CD4-positive, alpha-beta T cell treated with Interleukin-6 for 4 hours (primary cell): ENCODE data around the gene PLCXD3.

Source experiments
- DNase-seq: peaks from one replicate; pipeline ENCODE4 v3.0.0-alpha.2; 2020; ENCODE audit warnings: mixed read lengths

Gene PLCXD3

GRCh38 chr5:41412496-41412895 is 97.9 kb downstream of the PLCXD3 start:
- DNase-seq, result no peak

- no peak for DNase-seq
Observed at GRCh38 chr5:41410737-41411136, 99.7 kb downstream of the PLCXD3 start.

DNA sequence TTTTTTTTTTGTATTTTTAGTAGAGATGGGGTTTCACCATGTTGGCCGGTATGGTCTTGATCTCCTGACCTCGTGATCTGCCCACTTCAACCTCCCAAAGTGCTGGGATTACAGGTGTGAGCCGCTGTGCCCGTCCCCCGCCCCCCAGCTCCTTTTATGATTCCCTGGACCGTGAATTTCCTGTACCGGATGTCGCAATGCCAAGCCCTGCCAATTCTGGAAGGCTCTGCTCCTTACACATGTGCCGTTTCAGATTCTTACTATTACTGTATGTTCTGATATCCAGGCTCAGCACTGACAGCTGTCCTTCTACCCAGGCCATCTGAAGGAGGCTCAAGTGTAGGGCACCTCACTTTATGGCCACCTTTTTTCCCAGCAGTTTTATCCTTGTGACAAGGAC is 100.1 kb downstream of the PLCXD3 start:
- DNase-seq, result no peak

- DNase-seq, result no peak
Observed at GRCh38 chr5:41408676-41409443, 101.5 kb downstream of the PLCXD3 start.

DNA sequence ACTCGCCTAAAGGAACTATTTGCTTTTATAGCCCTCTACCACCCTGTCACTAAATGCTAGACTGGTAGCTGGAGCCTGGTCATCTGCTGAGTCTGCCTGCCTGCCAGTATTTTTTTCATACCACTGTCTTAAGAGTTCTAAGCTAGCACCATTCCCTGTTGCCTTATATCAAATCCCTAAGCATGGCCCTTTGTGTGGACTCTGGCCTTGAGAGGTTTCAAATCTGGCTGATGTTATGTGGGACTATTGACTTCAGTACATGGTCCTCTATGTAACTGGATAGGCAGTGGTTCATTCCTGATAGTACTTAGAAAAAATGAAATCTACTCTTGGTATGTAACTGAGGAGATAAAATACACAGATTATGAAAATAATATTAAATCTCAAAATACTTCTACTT is 103.5 kb downstream of the PLCXD3 start:
- DNase-seq, result no peak

- no peak for DNase-seq
Observed at GRCh38 chr5:41406424-41406823, 104.0 kb downstream of the PLCXD3 start.

GRCh38 chr5:41404757-41405156 is 105.6 kb downstream of the PLCXD3 start:
- no peak for DNase-seq

DNA sequence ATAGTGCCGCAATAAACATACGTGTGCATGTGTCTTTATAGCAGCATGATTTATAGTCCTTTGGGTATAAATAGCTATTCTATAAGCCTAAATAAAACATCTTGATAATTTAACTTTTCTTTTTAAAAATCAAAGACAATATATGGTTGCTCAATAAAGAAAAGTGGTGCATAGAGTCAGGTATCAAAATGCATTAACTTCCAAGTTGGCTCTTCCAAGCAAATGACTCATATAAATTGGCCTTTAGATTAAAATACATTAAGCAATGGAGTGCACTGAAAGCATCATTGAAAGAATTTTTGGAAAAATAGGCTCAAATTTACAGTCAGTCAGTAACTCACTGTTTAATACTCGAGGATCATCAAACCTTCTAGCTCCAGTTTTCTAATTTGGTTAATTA is 106.6 kb downstream of the PLCXD3 start:
- DNase-seq, result no peak

DNA sequence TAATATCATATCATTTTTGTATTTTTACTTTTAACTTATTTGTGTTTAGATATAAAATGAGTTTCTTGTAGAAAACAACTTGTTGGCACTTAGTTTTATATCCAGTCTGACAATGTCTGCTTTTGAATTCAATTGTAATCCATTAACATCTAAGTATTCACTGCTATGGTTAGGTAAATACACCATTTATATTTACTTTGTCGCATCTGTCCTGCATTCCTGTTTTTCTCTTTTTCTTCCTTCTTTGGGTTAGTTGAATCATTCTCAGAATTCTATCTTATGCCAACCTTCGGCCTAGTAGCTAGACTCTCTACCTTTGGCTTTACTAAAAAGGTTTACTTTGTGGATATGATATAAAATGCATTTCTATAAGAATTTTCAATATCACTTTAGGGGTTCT is 107.6 kb downstream of the PLCXD3 start:
- DNase-seq, result no peak

DNA sequence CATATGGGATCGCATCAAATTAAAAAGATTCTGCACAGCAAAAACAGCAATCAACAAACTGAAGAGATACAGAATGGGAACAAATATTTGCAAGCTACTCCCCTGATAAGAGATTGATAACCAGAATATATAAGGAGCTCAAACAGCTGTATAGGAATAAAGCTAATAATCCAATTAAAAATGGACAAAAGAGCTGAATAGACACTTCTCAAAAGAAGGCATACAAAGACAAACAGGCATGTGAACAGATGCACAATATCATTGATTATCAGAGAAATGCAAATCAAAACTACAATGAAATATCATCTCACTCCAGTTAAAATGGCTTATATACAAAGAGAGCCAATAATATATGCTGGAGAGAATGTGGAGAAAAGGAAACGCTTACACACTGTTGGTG is 110.6 kb downstream of the PLCXD3 start:
- DNase-seq, result no peak

DNA sequence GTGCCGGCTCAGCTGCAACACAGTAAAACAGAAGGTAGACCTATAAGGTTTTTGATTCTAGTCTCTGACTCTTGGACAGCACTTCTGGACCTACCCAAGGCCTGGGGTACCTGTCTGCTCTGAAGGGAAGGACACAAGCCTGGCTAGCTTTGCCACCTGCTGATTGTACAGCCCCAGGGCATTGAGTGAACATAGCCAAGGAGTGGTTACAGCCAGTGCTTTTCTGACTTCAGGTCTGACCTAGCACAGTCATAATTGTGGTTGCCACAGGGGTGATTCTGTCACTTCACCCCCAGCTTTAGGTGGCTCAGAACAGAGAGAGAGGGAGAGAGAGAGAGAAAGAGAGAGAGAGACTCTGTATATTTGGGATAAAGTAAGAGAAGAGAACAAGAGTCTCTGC is 118.4 kb downstream of the PLCXD3 start:
- no peak for DNase-seq

- DNase-seq, result no peak
Observed at GRCh38 chr5:41374631-41375030, 135.8 kb downstream of the PLCXD3 start.

- no peak for DNase-seq
Observed at GRCh38 chr5:41373230-41373629, 137.2 kb downstream of the PLCXD3 start.

GRCh38 chr5:41371738-41372137 is 138.7 kb downstream of the PLCXD3 start:
- DNase-seq, result no peak

DNA sequence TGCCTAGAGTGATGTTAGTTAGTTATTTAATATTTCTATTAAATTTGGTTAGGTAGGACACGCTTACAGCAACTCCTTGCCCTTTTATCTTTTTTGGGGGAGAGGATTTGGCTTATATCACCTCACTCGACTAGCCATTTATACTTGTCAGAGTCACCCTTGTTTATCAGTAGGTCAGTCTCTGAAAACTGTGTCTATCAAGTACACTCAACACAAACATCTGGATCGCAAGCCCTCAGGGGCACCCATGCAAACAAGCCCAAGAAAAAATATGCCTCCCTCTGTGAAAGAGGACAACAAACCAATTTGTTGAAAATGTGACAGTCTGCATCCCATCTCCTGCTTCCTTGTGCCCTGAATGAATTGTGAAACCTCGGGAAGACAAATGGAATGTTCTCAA is 139.9 kb downstream of the PLCXD3 start:
- DNase-seq, result no peak

GRCh38 chr5:41369799-41370198 is 140.6 kb downstream of the PLCXD3 start:
- no peak for DNase-seq

DNA sequence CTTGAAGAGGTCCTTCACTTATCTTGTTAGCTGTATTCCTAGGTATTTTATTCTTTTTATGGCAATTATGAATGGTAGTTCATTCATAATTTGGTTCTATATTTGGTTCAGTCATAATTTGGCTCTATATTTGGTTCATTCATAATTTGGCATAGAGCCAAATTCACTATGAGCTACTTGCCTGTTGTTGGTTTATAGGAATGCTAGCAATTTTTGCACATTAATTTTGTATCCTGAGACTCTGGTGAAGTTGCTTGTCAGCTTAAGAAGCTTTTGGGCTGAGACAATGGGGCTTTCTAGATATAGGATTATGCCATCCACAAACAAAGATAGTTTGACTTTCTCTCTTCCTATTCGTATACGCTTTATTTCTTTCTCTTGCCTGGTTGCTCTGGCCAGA is 142.2 kb downstream of the PLCXD3 start:
- no peak for DNase-seq

- DNase-seq, result no peak
Observed at GRCh38 chr5:41365369-41365768, 145.0 kb downstream of the PLCXD3 start.

DNA sequence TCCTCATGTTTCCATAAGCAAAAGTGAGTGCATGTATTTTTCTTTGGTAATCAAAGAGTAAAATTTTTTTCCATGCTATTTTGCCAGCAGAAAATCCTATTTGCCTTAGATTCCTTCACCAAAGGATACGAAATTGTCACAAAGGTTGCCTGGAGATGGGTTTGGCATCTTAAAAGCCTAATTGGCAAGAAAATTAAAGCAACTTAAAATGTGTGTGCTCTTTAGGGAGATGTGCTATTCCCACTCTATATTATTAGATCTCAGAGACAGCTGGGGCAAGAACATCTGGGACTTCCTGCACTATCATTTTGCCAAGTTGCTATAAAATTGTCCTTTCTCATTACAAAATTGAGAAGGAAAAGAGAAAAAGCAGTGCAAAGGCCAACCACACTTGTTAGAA is 146.1 kb downstream of the PLCXD3 start:
- no peak for DNase-seq

GRCh38 chr5:41363343-41363986 is 146.9 kb downstream of the PLCXD3 start:
- DNase-seq, result no peak

GRCh38 chr5:41356786-41357185 is 153.6 kb downstream of the PLCXD3 start:
- no peak for DNase-seq

DNA sequence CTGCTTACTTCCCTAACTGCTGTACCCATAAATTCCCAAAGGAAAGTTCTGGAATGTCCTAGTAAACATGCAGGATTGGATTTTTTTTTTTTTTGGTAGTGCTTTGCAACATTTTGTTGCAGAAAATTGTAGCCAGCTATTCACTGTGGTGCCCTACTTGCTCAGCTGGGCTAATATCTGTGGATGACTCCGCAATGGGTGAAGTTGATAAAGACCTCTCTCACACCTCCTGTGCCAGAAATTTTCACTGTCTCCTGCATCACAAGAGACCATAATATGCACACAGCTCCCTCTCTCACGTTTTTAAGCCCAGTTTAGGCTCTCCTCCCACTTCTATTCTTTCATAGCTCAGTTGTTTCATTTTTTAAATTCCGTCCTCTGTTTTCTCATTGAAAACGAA is 160.6 kb downstream of the PLCXD3 start:
- no peak for DNase-seq

- no peak for DNase-seq
Observed at GRCh38 chr5:41347569-41347968, 162.8 kb downstream of the PLCXD3 start.

DNA sequence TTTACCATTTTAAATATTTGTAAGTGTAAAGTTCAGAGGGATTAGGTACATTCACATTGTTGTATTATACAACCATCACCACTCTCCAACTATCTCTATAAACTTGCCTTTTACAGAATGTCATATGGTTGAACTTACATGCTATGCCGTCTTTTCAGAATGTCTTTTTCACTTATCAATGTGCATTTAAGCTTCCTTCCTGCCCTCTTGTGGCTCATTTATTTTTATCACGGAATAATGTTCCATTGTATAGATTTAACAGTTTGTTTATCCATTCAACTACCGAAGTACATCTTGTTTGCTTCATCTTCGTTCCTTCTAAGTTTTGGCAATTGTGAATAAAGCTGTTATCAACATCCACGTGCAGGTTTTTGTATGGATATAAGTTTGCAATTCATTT is 163.8 kb downstream of the PLCXD3 start:
- no peak for DNase-seq

- no peak for DNase-seq
Observed at GRCh38 chr5:41345295-41345694, 165.1 kb downstream of the PLCXD3 start.
